ENCODE data around the gene CENPQ. TPM values are rescaled to one million over a fixed set of nuclear protein-coding genes. Genes with fewer than 3 reads are reported as not detected.

CENPQ gene
- total RNA-seq (2021; fragmentation: NEBNext Ultra II Directional; extraction: Animal tissue kit (Norgen Biotek cat#: 25700)) = 10 to 100 TPM in 5 of 6 experiments, 1 to 10 TPM in 1; 7.2 to 14.3 (median 13.2) TPM
- long read RNA-seq, transcript CENPQ-201 (9 exons, 1,733 nt) = major isoform, 5 of 13 reads
- long read RNA-seq, partial matches to known transcripts = 5 of 13 reads
- long read RNA-seq, other reads (novel, unspliced or antisense) = 3 of 13 reads

DNA sequence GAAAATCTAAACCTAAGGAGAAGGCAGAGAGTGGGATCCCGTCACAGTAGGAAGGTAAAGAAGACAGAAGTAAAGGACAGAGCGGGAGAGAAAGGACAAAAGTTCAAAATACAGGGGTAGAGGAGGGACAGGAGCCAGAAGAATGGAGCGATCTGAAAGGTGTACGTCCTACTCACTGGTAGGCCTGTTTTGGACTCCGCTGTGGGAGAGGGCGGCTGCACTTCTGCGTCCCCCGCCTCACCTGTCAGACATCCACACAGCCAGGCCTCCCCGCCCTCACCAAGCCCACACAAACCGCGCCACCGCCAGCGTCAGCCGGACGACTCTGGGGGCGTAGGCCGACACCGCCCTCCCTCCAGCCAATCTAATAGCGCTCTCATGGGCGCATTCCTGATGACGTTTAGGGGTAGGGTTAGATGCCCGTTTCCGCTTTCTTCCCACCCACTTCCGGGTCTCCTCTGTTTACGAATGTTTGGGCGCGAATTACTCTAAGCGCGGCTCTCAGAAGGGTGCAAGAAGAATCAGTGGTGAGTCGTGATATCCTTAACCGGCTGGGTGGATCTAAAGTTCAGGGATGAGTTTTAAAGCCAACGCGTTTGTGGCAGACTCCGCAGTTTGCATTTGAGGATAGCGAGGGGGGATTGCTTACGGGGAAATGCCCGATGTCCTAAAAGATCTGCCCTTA lies at the start of gene CENPQ, which contains the start of gene MMUT:
TSS of gene CENPQ (plus strand) at position 444 of the 685 bp plus-strand sequence. CDS start 6,807 bp downstream, outside the sequence.
TSS of gene MMUT (minus strand) at position 327 of the 685 bp plus-strand sequence. CDS start 3,787 bp downstream, outside the sequence.
- H3K9me3 Mint-ChIP-seq = no peaks in the 10 kb centered on the region
- peak within 1 kb of the TSS; percentile 99 for H3K4me3 Mint-ChIP-seq

DNA sequence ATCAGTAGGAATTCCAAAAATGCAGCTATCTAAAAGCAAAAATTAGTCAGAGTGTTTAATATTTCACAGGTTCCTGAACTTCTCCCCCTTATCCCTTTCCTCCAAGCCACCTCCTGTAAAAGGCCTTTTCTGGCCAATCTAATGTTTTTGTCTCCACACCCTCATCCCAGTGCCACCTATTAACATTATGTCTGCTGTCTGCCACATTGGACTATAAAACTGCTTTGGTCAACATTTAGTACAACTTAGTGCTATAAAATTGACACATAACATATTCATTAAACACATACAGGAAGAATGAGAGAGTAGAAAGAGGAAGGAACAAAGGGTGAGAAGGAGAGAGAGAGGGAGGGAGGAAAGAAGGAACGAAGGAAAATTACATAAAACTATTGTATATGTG lies 47.8 kb upstream of the CENPQ start:
- Mint-ChIP-seq H3K4me1 (ENCODE audit: low read depth) (peaks cover 26% of the 10 kb centered on the region), H3K9me3 (no peaks in the 10 kb centered on the region), H3K36me3 (ENCODE audit: low read depth) (no peaks in the 10 kb centered on the region), H3K27ac (no peak overlapping the region), H3K27me3 (ENCODE audit: insufficient read depth) (no peaks in the 10 kb centered on the region), H3K4me3 (no peak overlapping the region)
- no peak for DNase-seq
- TF ChIP-seq, protein P1, sequence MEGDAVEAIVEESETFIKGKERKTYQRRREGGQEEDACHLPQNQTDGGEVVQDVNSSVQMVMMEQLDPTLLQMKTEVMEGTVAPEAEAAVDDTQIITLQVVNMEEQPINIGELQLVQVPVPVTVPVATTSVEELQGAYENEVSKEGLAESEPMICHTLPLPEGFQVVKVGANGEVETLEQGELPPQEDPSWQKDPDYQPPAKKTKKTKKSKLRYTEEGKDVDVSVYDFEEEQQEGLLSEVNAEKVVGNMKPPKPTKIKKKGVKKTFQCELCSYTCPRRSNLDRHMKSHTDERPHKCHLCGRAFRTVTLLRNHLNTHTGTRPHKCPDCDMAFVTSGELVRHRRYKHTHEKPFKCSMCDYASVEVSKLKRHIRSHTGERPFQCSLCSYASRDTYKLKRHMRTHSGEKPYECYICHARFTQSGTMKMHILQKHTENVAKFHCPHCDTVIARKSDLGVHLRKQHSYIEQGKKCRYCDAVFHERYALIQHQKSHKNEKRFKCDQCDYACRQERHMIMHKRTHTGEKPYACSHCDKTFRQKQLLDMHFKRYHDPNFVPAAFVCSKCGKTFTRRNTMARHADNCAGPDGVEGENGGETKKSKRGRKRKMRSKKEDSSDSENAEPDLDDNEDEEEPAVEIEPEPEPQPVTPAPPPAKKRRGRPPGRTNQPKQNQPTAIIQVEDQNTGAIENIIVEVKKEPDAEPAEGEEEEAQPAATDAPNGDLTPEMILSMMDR (IDR thresholded peaks at IDR 0.05) = no peak

More for the DNA sequence above, at the start of gene CENPQ, which contains the start of gene MMUT:
- TF ChIP-seq, protein P1 (IDR thresholded peaks at IDR 0.05) = no peak
- H3K4me1 Mint-ChIP-seq (ENCODE audit: low read depth) = peaks cover 33% of the 10 kb centered on the region
- peaks cover 2% of the 10 kb centered on the region for H3K27me3 Mint-ChIP-seq (ENCODE audit: insufficient read depth)
- peaks cover 4% of the 10 kb centered on the region; the same call in 1 of the 2 replicates for H3K36me3 Mint-ChIP-seq (ENCODE audit: low read depth)
- DNase-seq = peak; percentile 90
- H3K27ac Mint-ChIP-seq = peak within 1 kb of the TSS; percentile 93

- Mint-ChIP-seq H3K4me1 (ENCODE audit: low read depth) (peaks cover 23% of the 10 kb centered on the region), H3K27me3 (ENCODE audit: insufficient read depth) (no peaks in the 10 kb centered on the region)
These were observed 47.0 kb upstream of the CENPQ start for GRCh38 chr6:49416195-49416594.

GRCh38 chr6:49423817-49424216 lies 39.4 kb upstream of the CENPQ start:
- DNase-seq = peak; percentile 10
- Mint-ChIP-seq H3K27me3 (ENCODE audit: insufficient read depth) (no peaks in the 10 kb centered on the region), H3K36me3 (ENCODE audit: low read depth) (peaks cover 3% of the 10 kb centered on the region; the same call in 1 of the 2 replicates)

More at GRCh38 chr6:49416195-49416594, 47.0 kb upstream of the CENPQ start:
- Mint-ChIP-seq H3K4me3 (no peak overlapping the region), H3K27ac (no peak overlapping the region), H3K9me3 (no peaks in the 10 kb centered on the region), H3K36me3 (ENCODE audit: low read depth) (no peaks in the 10 kb centered on the region)
- TF ChIP-seq, protein P1 (IDR thresholded peaks at IDR 0.05) = no peak
- DNase-seq = no peak

GRCh38 chr6:49430187-49430586 lies 33.0 kb upstream of the CENPQ start:
- TF ChIP-seq, protein P1 (IDR thresholded peaks at IDR 0.05) = no peak
- peaks cover 14% of the 10 kb centered on the region for H3K36me3 Mint-ChIP-seq (ENCODE audit: low read depth)
- no peaks in the 10 kb centered on the region for H3K9me3 Mint-ChIP-seq
- H3K4me1 Mint-ChIP-seq (ENCODE audit: low read depth) = peaks cover 18% of the 10 kb centered on the region
- peak; percentile 73 for DNase-seq
- H3K27me3 Mint-ChIP-seq (ENCODE audit: insufficient read depth) = no peaks in the 10 kb centered on the region
- peak overlapping the region; percentile 18; the same call in 1 of the 2 replicates for H3K27ac Mint-ChIP-seq
- H3K4me3 Mint-ChIP-seq = no peak overlapping the region

More at GRCh38 chr6:49423817-49424216, 39.4 kb upstream of the CENPQ start:
- H3K27ac Mint-ChIP-seq = no peak overlapping the region
- TF ChIP-seq, protein P1 (IDR thresholded peaks at IDR 0.05) = peak; percentile 73
- no peak overlapping the region for H3K4me3 Mint-ChIP-seq
- no peaks in the 10 kb centered on the region for H3K4me1 Mint-ChIP-seq (ENCODE audit: low read depth)
- no peaks in the 10 kb centered on the region for H3K9me3 Mint-ChIP-seq
